Naive thymus-derived CD4-positive, alpha-beta T cell (primary cell): Measurements from ENCODE around the gene NEK10. TPM values are rescaled to one million over a fixed set of nuclear protein-coding genes. Genes with fewer than 3 reads are reported as not detected.

Source experiments
- ATAC-seq: fragments of 150-1000 bp; cut with Tn5 transposase; 2 replicates; pipeline ENCODE4 v1.10.0; 2021; ENCODE audit warnings: mild to moderate bottlenecking, moderate library complexity
- CTCF ChIA-PET: fragments of 350-600 bp; sonication (Branson Sonifier 250); formaldehyde crosslinking; loops from one replicate; lab custom pipeline; 2021; ENCODE audit warnings: antibody characterized with exemption; lab: Charles Lee
- POLR2A ChIA-PET: fragments of 350-600 bp; sonication (Branson Sonifier 250); formaldehyde crosslinking; loops from one replicate; lab custom pipeline; 2021; ENCODE audit warnings: antibody characterized with exemption, inconsistent platforms; lab: Charles Lee
- DNase-seq, 9 donors: peaks; one replicate each; pipeline versions ENCODE4 v3.0.0 to v3.0.0-alpha.2; 2020 to 2022; ENCODE audit warnings: mixed read lengths in 1 of 9
- H3K27ac ChIP-seq: one replicate; pipeline ENCODE4 v1.7.0; 2013; ENCODE audit warnings: mild to moderate bottlenecking, low read depth, low read length, moderate library complexity
- H3K27me3 ChIP-seq, 2 donors: one replicate each; pipeline ENCODE4 v1.7.0; 2013; ENCODE audit warnings: low read length in 2 of 2, mild to moderate bottlenecking in 2 of 2, moderate library complexity in 2 of 2; ENCODE audit not compliant: control insufficient read depth in 2 of 2, insufficient read depth in 2 of 2
- H3K36me3 ChIP-seq, 3 experiments: 1 replicate in 2 of 3; 2 replicates in 1 of 3; pipeline ENCODE4 v1.7.0; 2013; ENCODE audit warnings: low read length in 3 of 3, mild to moderate bottlenecking in 3 of 3, moderate library complexity in 1 of 3; ENCODE audit not compliant: insufficient read depth in 3 of 3, control insufficient read depth in 2 of 3
- H3K4me1 ChIP-seq, 2 donors: one replicate each; pipeline ENCODE4 v1.7.0; 2013; ENCODE audit warnings: low read length in 2 of 2, mild to moderate bottlenecking in 2 of 2, moderate library complexity in 1 of 2; ENCODE audit not compliant: control insufficient read depth in 2 of 2, insufficient read depth in 2 of 2
- H3K4me3 ChIP-seq: 2 replicates; pipeline ENCODE4 v1.7.0; 2013; ENCODE audit warnings: mild to moderate bottlenecking, low read length
- H3K9me3 ChIP-seq, 3 experiments: 1 replicate in 2 of 3; 2 replicates in 1 of 3; pipeline ENCODE4 v1.7.0; 2013; ENCODE audit warnings: low read length in 3 of 3; ENCODE audit not compliant: control insufficient read depth in 2 of 3
- H3K27ac Mint-ChIP-seq, 9 donors: one replicate each; pipeline ENCODE4 v1.8.0; 2020 to 2022; ENCODE audit warnings: mixed read lengths in 9 of 9, mild to moderate bottlenecking in 8 of 9, moderate library complexity in 5 of 9, inconsistent platforms in 2 of 9
- H3K27me3 Mint-ChIP-seq, 5 donors: one replicate each; pipeline ENCODE4 v1.8.0; 2021 to 2022; ENCODE audit warnings: mixed read lengths in 5 of 5, mild to moderate bottlenecking in 1 of 5
- H3K36me3 Mint-ChIP-seq, 5 donors: one replicate each; pipeline ENCODE4 v1.8.0; 2020 to 2022; ENCODE audit warnings: mixed read lengths in 5 of 5, mild to moderate bottlenecking in 3 of 5, inconsistent platforms in 1 of 5
- H3K4me1 Mint-ChIP-seq, 7 donors: one replicate each; pipeline ENCODE4 v1.8.0; 2020 to 2022; ENCODE audit warnings: mixed read lengths in 7 of 7, mild to moderate bottlenecking in 3 of 7, inconsistent platforms in 1 of 7
- H3K4me3 Mint-ChIP-seq, 10 donors: one replicate each; pipeline ENCODE4 v1.8.0; 2020 to 2022; ENCODE audit warnings: mild to moderate bottlenecking in 10 of 10, mixed read lengths in 10 of 10, moderate library complexity in 6 of 10, inconsistent platforms in 2 of 10
- H3K9me3 Mint-ChIP-seq, 11 donors: one replicate each; pipeline ENCODE4 v1.8.0; 2020 to 2022; ENCODE audit warnings: mixed read lengths in 11 of 11, mild to moderate bottlenecking in 4 of 11, inconsistent platforms in 1 of 11, moderate library complexity in 1 of 11
- intact Hi-C, 2 donors: fragments of 100-400 bp; cut with micrococcal nuclease; formaldehyde crosslinking; loops; one replicate each; pipeline ENCODE4 v1.15.1; 2023
- polyA plus RNA-seq, 2 donors: library from polyadenylated mRNA; unstranded; fragments of 300-500 nt; fragmentation: Illumina TruSeq; gene quantifications; one replicate each; pipeline ENCODE4 v1.2.3, GENCODE V29; 2021
- total RNA-seq, 6 experiments: library from RNA in 5 of 6; stranded (reverse) in 5 of 6; gene quantifications; 1 replicate in 5 of 6; 2 replicates in 1 of 6; pipeline ENCODE4 v1.2.3 and lab custom pipeline; 2021 to 2026

NEK10 gene
- total and polyA plus RNA-seq, 7 experiments from 2014 or later: 0.64 to 2.0 (median 0.95) TPM; not detected in 2

DNA sequence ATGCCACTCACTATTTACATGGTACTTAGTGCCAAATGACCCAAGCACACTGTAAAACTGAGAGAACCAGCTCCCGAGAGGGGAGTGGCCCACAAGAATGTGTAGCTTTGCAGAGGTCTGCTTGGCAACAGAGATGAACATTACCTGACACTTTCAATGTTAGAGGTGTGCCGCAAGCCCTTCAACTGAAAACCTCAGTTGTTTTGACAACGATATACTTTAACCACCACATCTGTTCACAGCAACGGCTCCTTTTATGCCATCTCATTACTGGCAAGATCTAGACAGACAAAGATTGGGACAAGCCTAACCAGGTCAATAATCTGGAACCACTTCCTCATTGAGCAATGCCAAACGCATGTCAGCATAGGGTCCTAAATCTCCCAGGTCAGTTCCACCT, 23.7 kb downstream of the NEK10 start:
- Histone ChIP-seq H3K27ac (no peak overlapping the region), H3K4me1 (peaks cover 0 to 5% of the 10 kb centered on the region in 2 donors), H3K27me3 (no peaks in the 10 kb centered on the region), H3K36me3 (no peaks in the 10 kb centered on the region), H3K9me3 (no peaks in the 10 kb centered on the region), H3K4me3 (no peak overlapping the region)
- Mint-ChIP-seq H3K36me3 (no peaks in the 10 kb centered on the region), H3K27me3 (peaks cover 0 to 12% (median 0%) of the 10 kb centered on the region in 5 donors), H3K27ac (no peak overlapping the region), H3K4me3 (no peak overlapping the region), H3K4me1 (peaks cover 0 to 11% (median 0%) of the 10 kb centered on the region in 7 donors), H3K9me3 (no peaks in the 10 kb centered on the region)
- ChIA-PET POLR2A (interaction anchor here (0.6 to 0.9 kb wide), 2 partner anchors 28 to 1040 kb away, joined by 3 read pairs; no protein-coding TSS in a partner anchor), CTCF (no interaction called here)
- DNase-seq (peak in 1 of 9 donors; percentile 10), ATAC-seq (peak; percentile 81)
- intact Hi-C loops: no loop called here

DNA sequence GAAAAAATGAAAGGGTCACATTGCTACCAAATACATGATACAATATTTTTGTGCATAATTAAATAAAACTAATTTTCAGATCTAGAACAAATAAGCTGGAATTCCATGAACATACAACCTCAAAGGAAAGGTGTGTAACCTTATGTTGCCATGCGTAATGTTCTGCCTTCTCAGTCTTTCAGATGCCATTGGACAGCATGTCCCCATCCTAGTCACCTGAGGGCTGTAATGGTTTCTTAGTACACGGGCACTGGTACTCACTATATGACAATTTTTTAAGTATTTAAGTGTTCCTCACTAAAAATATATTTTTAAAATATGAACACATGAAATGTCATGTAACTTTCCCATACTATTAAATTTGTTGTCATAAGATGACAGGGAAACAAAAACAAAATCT, 24.1 kb downstream of the NEK10 start:
- no peaks in the 10 kb centered on the region for H3K9me3 Mint-ChIP-seq
- H3K36me3 ChIP-seq: no peaks in the 10 kb centered on the region
- ChIA-PET POLR2A (no interaction called here), CTCF (no interaction called here)
- no peak overlapping the region for H3K4me3 ChIP-seq
- H3K27me3 ChIP-seq: no peaks in the 10 kb centered on the region
- no peak overlapping the region for H3K27ac ChIP-seq
- H3K4me1 Mint-ChIP-seq: peaks cover 0 to 11% (median 0%) of the 10 kb centered on the region in 7 donors
- intact Hi-C loops: no loop called here
- H3K4me1 ChIP-seq: peaks cover 0 to 5% of the 10 kb centered on the region in 2 donors
- ATAC-seq (no peak), DNase-seq (no peak)
- no peak overlapping the region for H3K4me3 Mint-ChIP-seq
- no peaks in the 10 kb centered on the region for H3K9me3 ChIP-seq
- H3K36me3 Mint-ChIP-seq: no peaks in the 10 kb centered on the region
- no peak overlapping the region for H3K27ac Mint-ChIP-seq
- H3K27me3 Mint-ChIP-seq: peaks cover 0 to 12% (median 0%) of the 10 kb centered on the region in 5 donors

DNA sequence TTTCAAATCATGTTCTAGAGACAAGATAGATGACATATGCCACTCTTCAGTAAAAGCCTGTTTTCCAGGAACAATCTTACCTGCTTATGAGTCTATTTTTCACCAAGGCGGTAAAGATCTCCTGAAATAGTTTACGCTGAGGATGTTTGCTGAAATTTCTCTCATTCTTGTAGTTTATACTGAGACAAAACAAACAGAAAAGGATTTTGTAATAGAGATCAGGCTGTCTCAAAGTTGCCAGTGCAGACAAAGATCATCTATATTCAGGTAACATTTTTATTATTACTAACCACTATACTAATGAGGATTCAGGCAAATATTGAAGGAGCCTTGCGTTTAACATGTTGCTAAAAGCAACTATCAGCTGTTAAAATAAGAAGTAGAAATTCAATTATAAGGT, 25.0 kb downstream of the NEK10 start:
- Histone ChIP-seq H3K4me3 (no peak overlapping the region), H3K4me1 (no peaks in the 10 kb centered on the region), H3K27ac (no peak overlapping the region), H3K27me3 (no peaks in the 10 kb centered on the region), H3K9me3 (no peaks in the 10 kb centered on the region), H3K36me3 (no peaks in the 10 kb centered on the region)
- ChIA-PET POLR2A (no interaction called here), CTCF (interaction anchor here (1.0 kb wide), 1 partner anchor 324 kb away, joined by 3 read pairs; no protein-coding TSS in a partner anchor)
- H3K27ac Mint-ChIP-seq: no peak overlapping the region
- DNase-seq: no peak
- intact Hi-C loops: no loop called here
- H3K9me3 Mint-ChIP-seq: no peaks in the 10 kb centered on the region
- no peaks in the 10 kb centered on the region for H3K36me3 Mint-ChIP-seq
- H3K27me3 Mint-ChIP-seq: peaks cover 0 to 12% (median 0%) of the 10 kb centered on the region in 5 donors
- ATAC-seq: no peak
- H3K4me1 Mint-ChIP-seq: peaks cover 0 to 6% (median 0%) of the 10 kb centered on the region in 7 donors
- H3K4me3 Mint-ChIP-seq: no peak overlapping the region

DNA sequence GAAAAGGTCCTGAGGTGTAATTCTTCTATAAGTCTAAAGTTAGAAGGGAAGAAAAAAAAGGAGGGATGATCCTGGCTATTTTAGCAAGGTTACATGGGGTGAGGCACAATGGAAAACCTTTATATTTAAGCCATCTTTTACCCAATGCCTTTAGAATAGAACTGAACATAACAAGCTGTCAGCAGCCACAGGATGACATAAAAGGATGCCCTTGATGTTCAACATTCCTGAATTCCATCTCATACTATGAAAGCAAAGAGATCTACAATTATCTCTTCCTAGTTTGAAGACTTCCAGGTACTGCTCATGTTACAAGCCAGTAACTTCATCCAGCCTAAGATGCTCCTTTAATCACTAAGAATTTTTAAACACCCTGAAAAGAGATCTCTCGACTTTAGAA, 26.9 kb downstream of the NEK10 start:
- CTCF ChIA-PET: no interaction called here
- no peak for DNase-seq
- H3K4me3 ChIP-seq: no peak overlapping the region
- Mint-ChIP-seq H3K27ac (no peak overlapping the region), H3K4me1 (peaks cover 0 to 6% (median 0%) of the 10 kb centered on the region in 7 donors), H3K36me3 (peaks cover 0 to 7% (median 0%) of the 10 kb centered on the region in 5 donors), H3K9me3 (peaks cover 0 to 3% (median 0%) of the 10 kb centered on the region in 11 donors), H3K4me3 (no peak overlapping the region), H3K27me3 (peaks cover 0 to 12% (median 0%) of the 10 kb centered on the region in 5 donors)
- no peaks in the 10 kb centered on the region for H3K36me3 ChIP-seq
- no peak for ATAC-seq
- no peak overlapping the region for H3K27ac ChIP-seq
- intact Hi-C loops: no loop called here
- no peaks in the 10 kb centered on the region for H3K9me3 ChIP-seq
- POLR2A ChIA-PET: no interaction called here
- no peaks in the 10 kb centered on the region for H3K27me3 ChIP-seq
- no peaks in the 10 kb centered on the region for H3K4me1 ChIP-seq

DNA sequence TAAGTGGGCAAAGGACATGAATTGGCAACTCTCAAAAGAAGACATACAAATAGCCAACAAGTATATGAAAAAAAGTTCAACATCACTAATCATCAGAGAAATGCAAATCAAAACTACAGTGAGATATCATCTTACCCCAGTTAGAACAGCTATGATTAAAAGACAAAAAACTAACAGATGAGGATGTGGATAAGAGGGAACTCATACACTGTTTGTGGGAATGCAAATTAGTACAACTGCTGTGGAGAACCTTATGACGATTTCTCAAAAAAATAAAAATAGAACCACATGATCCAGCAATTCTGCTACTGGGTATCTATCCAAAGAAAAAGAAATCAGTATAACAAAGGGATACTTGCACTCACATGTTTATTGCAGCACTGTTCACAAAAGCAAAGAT, 28.6 kb downstream of the NEK10 start:
- H3K27ac ChIP-seq: no peak overlapping the region
- H3K9me3 ChIP-seq: no peaks in the 10 kb centered on the region
- no peaks in the 10 kb centered on the region for H3K4me1 ChIP-seq
- H3K36me3 Mint-ChIP-seq: peaks cover 0 to 7% (median 0%) of the 10 kb centered on the region in 5 donors
- no peak overlapping the region for H3K4me3 ChIP-seq
- peaks cover 0 to 6% (median 0%) of the 10 kb centered on the region in 7 donors for H3K4me1 Mint-ChIP-seq
- peaks cover 0 to 21% (median 0%) of the 10 kb centered on the region in 5 donors for H3K27me3 Mint-ChIP-seq
- H3K27me3 ChIP-seq: no peaks in the 10 kb centered on the region
- CTCF ChIA-PET: interaction anchor here (0.7 kb wide), 1 partner anchor 74 kb away, joined by 3 read pairs; no protein-coding TSS in a partner anchor
- H3K4me3 Mint-ChIP-seq: no peak overlapping the region
- DNase-seq (no peak), ATAC-seq (peak; percentile 64)
- intact Hi-C loops: no loop called here
- H3K27ac Mint-ChIP-seq: no peak overlapping the region
- no peaks in the 10 kb centered on the region for H3K36me3 ChIP-seq
- peaks cover 0 to 3% (median 0%) of the 10 kb centered on the region in 11 donors for H3K9me3 Mint-ChIP-seq
- POLR2A ChIA-PET: no interaction called here

DNA sequence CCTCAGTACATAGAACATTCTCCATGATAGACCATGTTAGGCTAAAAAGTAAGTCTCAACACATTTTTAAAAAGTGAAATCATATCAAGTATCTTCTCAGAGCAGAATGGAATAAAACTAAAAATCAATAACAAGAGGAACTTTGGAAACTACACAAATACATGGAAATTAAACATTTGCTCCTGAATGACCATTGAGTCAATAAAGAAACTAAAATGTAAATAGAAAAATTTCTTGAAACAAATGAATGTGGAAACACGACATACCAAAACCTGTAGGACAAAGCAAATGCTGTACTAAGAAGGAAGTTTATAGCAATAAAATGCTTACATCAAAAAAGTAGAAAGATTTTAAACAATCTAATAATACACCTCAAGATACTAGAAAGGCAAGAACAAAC, 33.6 kb downstream of the NEK10 start:
- H3K4me1 ChIP-seq: no peaks in the 10 kb centered on the region
- no peak for DNase-seq
- H3K27me3 ChIP-seq: no peaks in the 10 kb centered on the region
- peaks cover 0 to 4% (median 0%) of the 10 kb centered on the region in 7 donors for H3K4me1 Mint-ChIP-seq
- intact Hi-C loops: no loop called here
- H3K27me3 Mint-ChIP-seq: peaks cover 4 to 12% (median 6%) of the 10 kb centered on the region in 5 donors
- H3K4me3 ChIP-seq: no peak overlapping the region
- CTCF ChIA-PET: no interaction called here
- no peaks in the 10 kb centered on the region for H3K36me3 ChIP-seq
- no peak overlapping the region for H3K27ac Mint-ChIP-seq
- H3K36me3 Mint-ChIP-seq: peaks cover 0 to 7% (median 0%) of the 10 kb centered on the region in 5 donors
- POLR2A ChIA-PET: no interaction called here
- ATAC-seq: no peak
- peaks cover 0 to 3% (median 0%) of the 10 kb centered on the region in 11 donors for H3K9me3 Mint-ChIP-seq
- no peak overlapping the region for H3K4me3 Mint-ChIP-seq
- no peaks in the 10 kb centered on the region for H3K9me3 ChIP-seq
- H3K27ac ChIP-seq: no peak overlapping the region

DNA sequence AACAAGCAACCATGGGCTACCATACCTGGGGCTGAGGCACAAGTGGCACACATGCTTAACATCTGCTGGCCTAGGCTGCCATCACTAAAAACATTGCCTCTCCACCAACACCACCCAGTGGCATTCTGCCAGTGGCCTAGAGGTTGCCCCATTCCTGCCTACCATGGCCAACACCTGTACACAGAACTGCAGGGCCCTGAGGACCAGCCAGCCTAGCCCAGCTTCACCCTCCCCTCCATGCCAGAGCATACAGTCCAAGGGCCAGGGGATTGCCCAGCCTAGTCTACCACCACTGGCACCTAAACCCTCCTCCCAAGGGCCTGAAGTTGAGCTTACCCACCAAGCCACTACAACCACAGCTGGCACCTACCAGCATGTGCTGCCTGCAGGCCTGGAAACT, 35.3 kb downstream of the NEK10 start:
- intact Hi-C loops: no loop called here
- Mint-ChIP-seq H3K9me3 (peaks cover 0 to 5% (median 3%) of the 10 kb centered on the region in 11 donors), H3K4me1 (no peaks in the 10 kb centered on the region), H3K27me3 (peaks cover 4 to 12% (median 6%) of the 10 kb centered on the region in 5 donors), H3K36me3 (peaks cover 0 to 7% (median 3%) of the 10 kb centered on the region in 5 donors), H3K27ac (no peak overlapping the region), H3K4me3 (no peak overlapping the region)
- no peak for ATAC-seq
- ChIA-PET CTCF (no interaction called here), POLR2A (no interaction called here)
- no peak for DNase-seq
- Histone ChIP-seq H3K27ac (no peak overlapping the region), H3K4me3 (no peak overlapping the region), H3K4me1 (no peaks in the 10 kb centered on the region), H3K27me3 (no peaks in the 10 kb centered on the region), H3K36me3 (no peaks in the 10 kb centered on the region), H3K9me3 (no peaks in the 10 kb centered on the region)
